A673 (cell line): ENCODE measurements around the gene PRR14. TPM values are rescaled to one million over a fixed set of nuclear protein-coding genes. Genes with fewer than 3 reads are reported as not detected.

Experiments
- Bru-seq: library from RNA; stranded (reverse); fragments of 400-500 nt; gene quantifications from one replicate; lab custom pipeline; 2021; lab: Mats Ljungman, UMichigan
- BruChase-seq, 2 experiments: library from RNA; stranded (reverse); fragments of 400-500 nt; gene quantifications; one replicate each; lab custom pipeline; 2021; lab: Mats Ljungman, UMichigan
- BruUV-seq: library from RNA; stranded (reverse); fragments of 400-500 nt; replicated peaks from 2 replicates; lab custom pipeline; 2021; lab: Mats Ljungman, UMichigan
- CTCF ChIA-PET: fragments of 300-600 bp; sonication (Branson Sonifier 250); formaldehyde crosslinking; loops from one replicate; lab custom pipeline; 2022; ENCODE audit warnings: antibody characterized with exemption; lab: Charles Lee
- POLR2A ChIA-PET: fragments of 300-600 bp; sonication (Branson Sonifier 250); formaldehyde crosslinking; loops from one replicate; lab custom pipeline; 2022; ENCODE audit warnings: antibody characterized with exemption; ENCODE audit not compliant: low non-redundant PET; lab: Charles Lee
- DNase-seq: peaks from one replicate; pipeline ENCODE4 v3.0.0-alpha.2; 2015; ENCODE audit warnings: low spot score
- H3K27ac ChIP-seq: fragments of 200-600 bp; sonication (generic); 2 replicates; pipeline ENCODE4 v1.5.1; 2016; ENCODE audit warnings: mixed run types, low read depth, mild to moderate bottlenecking, mixed read lengths, antibody characterized with exemption, low read length; ENCODE audit not compliant: poor library complexity, severe bottlenecking
- H3K27me3 ChIP-seq: fragments of 200-600 bp; sonication (generic); replicated peaks from 2 replicates; pipeline ENCODE4 v1.6.1; 2017; ENCODE audit warnings: mixed run types, low read depth, mild to moderate bottlenecking, mixed read lengths, antibody characterized with exemption, low read length; ENCODE audit not compliant: insufficient read depth, poor library complexity
- H3K36me3 ChIP-seq: fragments of 200-600 bp; sonication (generic); 2 replicates; pipeline ENCODE4 v1.6.1; 2016; ENCODE audit warnings: mixed run types, mild to moderate bottlenecking, mixed read lengths, antibody characterized with exemption, low read length; ENCODE audit not compliant: insufficient read depth, poor library complexity, severe bottlenecking
- H3K4me1 ChIP-seq: fragments of 200-600 bp; sonication (generic); 2 replicates; pipeline ENCODE4 v1.6.1; 2017; ENCODE audit warnings: mixed run types, mild to moderate bottlenecking, mixed read lengths, antibody characterized with exemption, low read length; ENCODE audit not compliant: insufficient read depth, poor library complexity, severe bottlenecking
- H3K4me3 ChIP-seq: fragments of 200-600 bp; sonication (generic); 2 replicates; pipeline ENCODE4 v1.5.1; 2016; ENCODE audit warnings: low read depth, mixed run types, mild to moderate bottlenecking, mixed read lengths, low read length; ENCODE audit not compliant: poor library complexity, severe bottlenecking
- H3K9me3 ChIP-seq: fragments of 200-600 bp; sonication (generic); 2 replicates; pipeline ENCODE4 v1.6.1; 2016; ENCODE audit warnings: mixed run types, low read depth, mild to moderate bottlenecking, mixed read lengths, antibody characterized with exemption, low read length; ENCODE audit not compliant: poor library complexity, severe bottlenecking
- CTCF ChIP-seq: fragments of 300-800, 200-600 bp; sonication (generic); conservative IDR thresholded peaks from 2 replicates; pipeline ENCODE4 v1.5.1; 2017; ENCODE audit warnings: low read depth, mild to moderate bottlenecking, antibody characterized with exemption, low read length, moderate library complexity, mixed read lengths
- EZH2 ChIP-seq: fragments of 200-600 bp; sonication (generic); IDR thresholded peaks from 2 replicates; pipeline ENCODE4 v1.6.1; 2017; ENCODE audit warnings: borderline replicate concordance, low read depth, mild to moderate bottlenecking, mixed read lengths, antibody characterized with exemption, low read length; ENCODE audit not compliant: poor library complexity, severe bottlenecking
- intact Hi-C: fragments of 100-400 bp; cut with micrococcal nuclease; formaldehyde crosslinking; loops from one replicate; pipeline ENCODE4 v1.10.0; 2022; ENCODE audit not compliant: unreplicated experiment
- long read RNA-seq: library from polyadenylated mRNA; stranded (forward); transcript quantifications from one replicate; pipeline ENCODE4 v2.0.0, GENCODE V29; 2022
- total RNA-seq: library from RNA; stranded (reverse); gene quantifications from 2 replicates; pipeline ENCODE4 v1.2.3, GENCODE V29; 2021

Gene PRR14
- total RNA-seq = 35.7 and 44.6 TPM in 2 replicates
- Bru-seq, nascent RNA = percentile 56 among the genes with signal in this experiment
- BruChase-seq, experiment 1, labeled RNA remaining after a 2-hour chase = percentile 64 among the genes with signal in this experiment
- BruChase-seq, experiment 2, labeled RNA remaining after a 6-hour chase = percentile 76 among the genes with signal in this experiment
- long read RNA-seq, transcript PRR14-202 (12 exons, 2,198 nt) = minor isoform, 9 of 39 reads
- long read RNA-seq, transcript PRR14-203 (11 exons, 2,316 nt) = major isoform, 10 of 39 reads
- long read RNA-seq, partial matches to known transcripts = 3 of 39 reads
- long read RNA-seq, other reads (novel, unspliced or antisense) = 16 of 39 reads

DNA sequence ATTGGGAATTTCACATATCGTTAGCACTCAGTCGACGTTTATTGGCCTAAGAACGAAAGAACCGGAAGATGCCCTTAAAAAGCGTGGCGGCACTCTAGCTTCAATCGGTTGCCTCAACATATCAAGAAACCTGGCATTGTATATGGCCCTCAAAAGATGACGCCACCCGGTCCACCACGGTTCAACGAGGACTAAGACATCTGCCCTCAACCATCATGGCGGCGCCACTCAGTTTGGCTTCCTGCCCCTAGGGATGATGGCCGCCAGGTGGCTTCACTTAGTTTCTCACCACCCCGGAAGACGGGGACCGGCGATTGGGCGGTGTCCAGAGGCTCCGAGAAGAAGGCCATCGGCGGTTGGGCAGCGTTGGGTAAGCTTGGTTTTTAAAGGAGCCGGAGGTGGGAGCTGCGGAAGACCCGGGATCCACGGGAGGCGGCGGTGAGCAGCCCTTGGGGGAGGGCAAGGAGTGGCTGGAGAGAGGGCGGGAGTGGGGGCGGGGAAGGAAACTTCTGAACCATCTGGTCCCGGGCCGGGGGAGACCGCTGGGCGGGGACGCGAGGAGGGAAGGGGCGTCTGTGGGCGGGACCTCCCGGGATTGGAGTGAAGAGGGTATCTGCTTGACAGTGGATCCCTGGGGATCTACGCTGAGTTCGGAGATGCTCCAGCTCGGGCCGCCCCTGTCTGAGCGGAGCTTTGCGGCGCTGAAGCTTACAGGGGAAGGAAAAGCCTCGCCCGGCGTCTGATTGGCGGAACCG lies at the start of gene PRR14:
TSS of gene PRR14 (plus strand) at position 592 of the 755 bp plus-strand sequence. CDS start 686 bp downstream, outside the sequence.
- peak; percentile 100 for DNase-seq
- no peaks in the 10 kb centered on the region for H3K9me3 ChIP-seq
- no peaks in the 10 kb centered on the region for H3K27me3 ChIP-seq
- CTCF ChIA-PET = interaction anchor here (0.5 to 0.7 kb wide), 2 partner anchors 52 to 241 kb away, joined by 3 to 9 read pairs; no protein-coding TSS in a partner anchor
- H3K27ac ChIP-seq = peak within 1 kb of the TSS; percentile 85
- H3K4me1 ChIP-seq = peaks cover 5% of the 10 kb centered on the region
- peak within 1 kb of the TSS; percentile 86 for H3K4me3 ChIP-seq
- TF ChIP-seq CTCF = no peak
- TF ChIP-seq EZH2 = no peak
- POLR2A ChIA-PET = interaction anchor here (0.5 kb wide), 1 partner anchor 23 kb away, joined by 4 read pairs; no protein-coding TSS in a partner anchor
- intact Hi-C loops = loop anchor here (1.0 kb wide), 1 partner anchor 8 kb away; the partner anchor contains the start of gene FBRS
- BruUV-seq = no TSS peak
- peaks cover 20% of the 10 kb centered on the region for H3K36me3 ChIP-seq

GRCh38 chr16:30601966-30602365 lies 48.8 kb upstream of the PRR14 start:
- no peaks in the 10 kb centered on the region for H3K9me3 ChIP-seq
- intact Hi-C loops = no loop called here
- TF ChIP-seq EZH2 (no peak), CTCF (no peak)
- no peak for DNase-seq
- no peak overlapping the region for H3K4me3 ChIP-seq
- H3K27ac ChIP-seq = no peak overlapping the region
- H3K27me3 ChIP-seq = no peaks in the 10 kb centered on the region
- CTCF ChIA-PET = no interaction called here
- peaks cover 38% of the 10 kb centered on the region for H3K36me3 ChIP-seq
- no TSS peak for BruUV-seq
- POLR2A ChIA-PET = no interaction called here
- H3K4me1 ChIP-seq = no peaks in the 10 kb centered on the region

GRCh38 chr16:30602616-30603277 lies 48.0 kb upstream of the PRR14 start:
- CTCF ChIA-PET = interaction anchor here (1.1 kb wide), 1 partner anchor 13 kb away, joined by 3 read pairs; no protein-coding TSS in a partner anchor
- Histone ChIP-seq H3K4me1 (no peaks in the 10 kb centered on the region), H3K27ac (peak overlapping the region; percentile 58), H3K9me3 (no peaks in the 10 kb centered on the region), H3K36me3 (peaks cover 38% of the 10 kb centered on the region), H3K4me3 (no peak overlapping the region), H3K27me3 (no peaks in the 10 kb centered on the region)
- TF ChIP-seq EZH2 = no peak
- no peak for TF ChIP-seq CTCF
- intact Hi-C loops = no loop called here
- POLR2A ChIA-PET = interaction anchor here (0.6 kb wide), 1 partner anchor 8 kb away, joined by 3 read pairs; no protein-coding TSS in a partner anchor
- no TSS peak for BruUV-seq
- DNase-seq = peak; percentile 34
